ENCODE results near the gene DPY19L3.
"Not testable (repeated sequence)": the region's sequence is repeated elsewhere in the genome, so short reads cannot be mapped to it uniquely, and the experiment has no call there.

DPY19L3 gene

DNA sequence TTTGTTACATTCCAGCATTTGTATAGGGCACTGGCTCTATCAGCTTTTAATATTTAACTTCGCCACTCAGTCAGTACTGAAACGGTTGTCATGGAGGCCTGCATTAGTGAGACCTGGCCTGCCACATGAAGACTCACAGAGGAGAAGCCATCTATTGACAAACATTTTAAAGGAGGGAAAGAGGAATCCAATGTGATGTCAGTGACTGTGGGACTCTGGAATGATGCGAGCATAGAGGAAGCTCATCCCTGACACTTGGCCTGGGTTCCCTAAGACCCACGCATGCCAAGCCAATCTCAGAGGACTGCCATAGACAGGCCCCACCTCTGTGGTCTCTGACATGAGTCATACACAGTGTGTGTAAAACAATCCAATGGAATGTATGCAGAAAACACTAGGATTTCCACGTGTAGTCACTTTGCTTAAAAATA is 7.9 kb upstream of the DPY19L3 start:
- DNase-seq = no peak

DNA sequence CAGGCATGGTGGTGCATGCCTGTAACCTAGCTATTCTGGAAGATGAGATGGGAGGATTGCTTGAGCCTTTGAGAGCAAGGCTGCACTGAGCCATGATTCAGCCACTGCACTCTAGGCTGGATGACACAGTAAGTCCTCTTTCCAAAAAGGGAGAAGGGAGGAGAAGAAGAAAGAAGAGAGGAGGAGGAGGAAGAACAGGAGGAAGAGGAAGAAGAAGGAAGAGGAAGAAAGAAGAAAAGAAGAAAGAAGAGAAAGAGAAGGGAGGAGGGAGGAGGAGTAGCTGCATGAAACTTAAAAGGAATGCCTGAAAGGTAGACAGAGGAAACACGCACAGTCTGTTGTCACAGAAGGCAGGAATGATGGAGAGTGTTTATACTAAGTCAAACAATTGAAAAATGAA is 3.6 kb upstream of the DPY19L3 start:
- DNase-seq = no peak

DNA sequence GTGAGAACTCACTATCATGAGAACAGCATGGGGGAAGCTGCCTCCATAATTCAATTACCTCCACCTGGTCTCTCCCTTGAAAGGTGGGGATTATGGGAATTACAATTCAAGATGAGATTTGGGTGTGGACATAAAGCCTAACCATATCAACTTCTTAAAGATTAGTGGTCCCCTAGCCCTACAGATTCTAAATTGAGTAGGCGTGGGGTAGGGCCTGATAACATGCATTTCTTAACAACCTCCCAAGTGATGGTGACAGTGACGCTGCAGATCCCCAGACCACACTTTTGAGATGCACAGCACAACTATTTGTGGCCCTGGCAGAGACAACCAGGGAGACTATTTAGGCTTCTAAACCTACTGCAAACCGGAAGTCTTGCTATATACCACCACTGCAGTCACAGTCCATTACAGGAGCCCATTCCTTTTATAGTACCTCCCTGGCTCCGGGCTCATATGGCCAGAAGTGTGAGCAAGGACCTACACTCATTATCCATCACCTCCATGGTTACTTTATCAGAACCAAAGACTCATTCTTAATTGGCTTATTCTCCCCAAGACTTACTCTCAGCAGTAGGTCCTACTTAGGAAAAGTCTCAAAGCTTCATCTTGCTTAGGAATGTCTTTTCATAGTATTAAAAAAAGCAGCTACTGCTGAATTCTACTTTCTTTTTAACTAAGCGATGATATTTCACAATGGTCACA is 2.1 kb upstream of the DPY19L3 start:
- DNase-seq = no peak

DNA sequence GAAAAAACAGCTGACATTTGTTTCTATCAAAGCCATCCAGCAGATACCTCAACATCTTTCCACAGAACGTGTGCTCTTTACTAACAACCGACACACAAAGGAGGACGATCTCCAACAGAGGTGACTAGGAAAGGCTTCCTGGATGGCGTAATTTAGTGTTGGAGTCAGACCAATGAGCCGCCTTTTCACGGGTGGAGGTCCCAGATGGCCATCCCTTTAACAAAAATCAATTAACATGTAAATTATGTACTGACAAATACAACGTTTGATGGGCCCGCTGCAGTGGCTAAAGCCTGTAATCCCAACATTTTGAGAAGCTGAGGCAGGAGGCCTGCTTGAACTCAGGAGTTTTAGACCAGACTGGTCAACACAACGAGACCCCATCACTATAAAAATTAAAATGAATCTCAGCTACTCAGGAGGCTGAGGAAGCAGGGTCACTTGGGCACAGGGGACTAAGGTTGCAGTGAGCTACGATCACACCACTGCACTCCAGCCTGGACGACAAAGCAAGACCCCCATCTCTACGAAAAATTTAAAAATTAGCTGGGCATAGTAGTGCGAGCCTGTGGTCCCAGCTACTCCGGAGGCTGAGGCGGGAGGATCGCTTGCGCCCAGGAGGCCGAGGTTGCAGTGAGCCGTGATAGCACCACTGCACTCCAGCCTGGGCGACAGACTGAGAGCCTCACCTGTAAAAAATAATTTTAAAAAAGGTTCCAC is 1.2 kb upstream of the DPY19L3 start:
- no peak for DNase-seq

DNA sequence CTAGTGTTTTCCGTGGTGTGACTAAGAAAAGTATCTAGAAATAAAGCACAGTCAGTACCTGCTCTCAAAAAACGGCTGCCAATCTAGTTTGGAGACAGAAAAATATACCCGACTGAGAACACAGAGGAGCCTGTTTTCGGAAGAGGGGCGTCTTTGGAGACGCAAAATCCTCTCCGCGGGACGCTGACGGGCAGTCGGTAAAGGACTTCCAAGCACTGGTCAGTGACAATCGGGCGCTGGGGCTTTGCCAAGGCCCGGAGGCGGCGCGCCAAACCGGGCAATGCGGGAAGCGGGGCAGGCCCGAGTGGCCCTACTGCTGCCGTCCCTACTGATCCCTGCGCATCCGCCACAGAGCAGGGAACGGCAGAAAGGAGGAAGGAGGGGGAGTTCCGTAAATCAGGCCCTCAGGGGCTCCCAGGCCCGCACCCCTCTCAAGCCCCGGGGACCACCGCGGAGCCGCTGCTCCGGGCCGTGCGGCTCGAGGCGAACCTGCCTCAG is 588 bp upstream of the DPY19L3 start:
- peak; percentile 55 for DNase-seq

GRCh38 chr19:32406161-32407003 is 812 bp downstream of the DPY19L3 start:
- DNase-seq = peak; percentile 9

DNA sequence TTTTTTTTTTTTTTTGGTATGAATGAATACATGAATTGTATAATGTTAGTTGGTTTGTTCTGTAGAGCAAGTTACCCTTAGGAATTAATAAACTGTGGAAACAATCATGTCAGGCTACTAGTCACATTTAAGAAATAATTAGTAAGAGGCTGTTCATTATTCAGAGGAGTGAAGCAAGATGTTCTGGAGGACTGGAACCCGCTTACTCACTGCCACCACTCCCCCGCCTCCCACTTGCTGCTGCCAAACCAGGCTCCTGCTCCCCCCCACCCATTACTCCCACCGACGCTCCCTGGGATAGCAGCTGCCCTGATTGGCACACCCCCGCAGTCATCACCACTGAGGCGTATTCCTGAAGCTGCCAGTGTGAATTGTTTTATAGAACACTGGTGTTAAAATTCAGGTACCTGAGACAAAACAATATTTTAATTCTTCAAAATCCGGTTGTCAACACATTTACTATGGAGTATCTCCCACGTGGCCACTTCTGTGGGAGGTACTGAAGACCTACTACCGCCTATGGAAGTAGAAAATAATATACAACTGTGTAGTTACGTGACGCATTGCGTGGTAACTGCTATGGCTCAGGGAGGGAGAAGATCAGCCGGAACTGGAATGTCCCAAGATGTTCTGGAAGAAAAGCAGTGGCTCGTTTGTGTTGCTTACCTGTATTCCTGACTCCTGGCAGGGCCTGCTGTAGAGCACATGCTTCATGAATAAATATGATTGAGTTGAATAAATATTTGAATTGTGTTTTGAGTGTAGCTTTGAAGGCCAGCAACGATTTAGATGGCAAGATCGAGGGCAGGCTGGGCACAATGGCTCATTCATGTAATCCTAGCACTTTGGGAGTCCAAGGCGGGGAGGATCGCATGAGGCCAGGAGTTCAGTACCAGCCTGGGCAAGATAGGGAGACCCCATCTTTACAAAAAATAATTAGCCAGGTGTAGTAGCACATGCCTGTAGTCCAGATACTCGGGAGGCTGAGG is 1.7 kb downstream of the DPY19L3 start:
- DNase-seq = no peak

DNA sequence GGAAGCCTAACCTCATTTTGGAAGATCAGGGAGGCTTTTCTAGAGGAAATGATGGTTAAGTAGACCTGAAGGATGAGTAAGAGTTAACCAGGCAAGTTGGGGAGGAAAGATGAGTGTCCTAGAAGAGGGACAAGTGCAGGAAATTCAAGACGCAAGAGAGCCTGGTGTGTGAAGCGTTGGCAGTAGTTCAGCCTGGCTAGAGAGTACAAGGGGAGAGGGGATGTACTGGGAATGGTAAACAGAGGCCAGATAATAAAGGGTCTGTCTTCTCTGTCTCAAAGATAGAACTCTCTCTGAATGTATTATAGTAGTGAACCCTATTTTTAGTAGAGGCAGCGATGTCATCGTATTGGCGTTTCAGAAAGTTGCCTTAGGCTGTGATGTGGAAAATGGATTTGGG is 9.7 kb downstream of the DPY19L3 start:
- DNase-seq = no peak

DNA sequence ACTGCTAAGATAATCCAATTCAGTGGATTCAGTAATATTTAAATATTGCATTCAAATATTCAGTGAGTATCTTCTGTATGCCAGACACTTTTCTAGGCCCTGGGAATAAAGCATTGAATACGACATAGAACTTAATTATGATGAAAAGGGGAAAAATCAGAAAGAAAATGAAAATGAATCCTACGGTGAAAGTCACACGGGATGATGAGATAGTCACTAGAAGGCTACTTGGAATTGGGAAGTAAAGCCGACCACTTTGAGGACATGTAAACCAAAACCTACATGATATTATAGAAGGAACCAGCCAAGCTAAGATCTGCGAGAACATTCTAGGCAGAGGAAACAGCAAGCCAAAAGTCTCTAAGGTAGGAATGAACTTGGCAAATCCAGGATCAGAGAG is 10.1 kb downstream of the DPY19L3 start:
- DNase-seq = no peak

GRCh38 chr19:32416749-32417456 is 11.3 kb downstream of the DPY19L3 start:
- DNase-seq = no peak

GRCh38 chr19:32418155-32418554 is 12.6 kb downstream of the DPY19L3 start:
- DNase-seq = no peak

- DNase-seq = no peak
Measured at GRCh38 chr19:32421589-32422361, 16.2 kb downstream of the DPY19L3 start.

- no peak for DNase-seq
Measured at GRCh38 chr19:32422435-32422834, 16.9 kb downstream of the DPY19L3 start.

- DNase-seq = not testable (repeated sequence)
Measured at GRCh38 chr19:32423944-32424343, 18.4 kb downstream of the DPY19L3 start.

DNA sequence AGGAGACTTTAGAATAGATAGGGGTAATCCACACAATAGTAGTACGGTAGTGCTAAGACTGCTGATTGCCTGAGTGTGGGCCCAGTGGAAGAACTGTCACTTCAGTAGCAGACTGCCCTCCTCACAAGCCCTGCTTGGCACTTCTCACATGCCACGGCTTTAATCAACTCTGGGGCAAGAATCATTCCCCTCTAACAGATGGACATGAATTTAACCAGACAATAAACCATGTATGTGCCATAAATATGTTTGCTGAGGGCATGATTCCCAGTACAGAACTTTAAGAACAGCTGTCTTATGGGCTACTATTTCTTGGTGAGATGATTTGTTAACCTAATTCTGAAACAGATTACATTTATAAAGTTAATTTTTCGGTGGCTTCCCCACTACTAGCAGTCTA is 22.0 kb downstream of the DPY19L3 start:
- DNase-seq = no peak

DNA sequence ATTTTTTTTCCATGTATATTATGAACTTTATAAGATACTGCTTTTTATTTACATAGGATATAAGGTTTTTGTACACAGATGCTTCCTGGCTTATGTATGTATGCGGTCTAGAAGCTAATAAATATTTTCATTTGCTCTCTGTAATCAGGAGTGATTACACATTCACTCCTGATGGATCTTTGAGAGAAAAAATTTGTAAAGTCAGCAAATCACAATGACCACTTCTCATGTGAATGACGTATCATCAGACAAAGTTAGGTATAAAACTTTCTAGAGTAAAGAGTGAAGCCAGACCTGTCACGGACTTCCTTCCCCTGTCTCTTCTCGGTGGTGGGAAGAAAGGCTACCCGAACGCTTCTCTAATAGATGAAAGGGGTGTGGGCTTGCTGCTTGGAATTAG is 31.1 kb downstream of the DPY19L3 start:
- DNase-seq = no peak

DNA sequence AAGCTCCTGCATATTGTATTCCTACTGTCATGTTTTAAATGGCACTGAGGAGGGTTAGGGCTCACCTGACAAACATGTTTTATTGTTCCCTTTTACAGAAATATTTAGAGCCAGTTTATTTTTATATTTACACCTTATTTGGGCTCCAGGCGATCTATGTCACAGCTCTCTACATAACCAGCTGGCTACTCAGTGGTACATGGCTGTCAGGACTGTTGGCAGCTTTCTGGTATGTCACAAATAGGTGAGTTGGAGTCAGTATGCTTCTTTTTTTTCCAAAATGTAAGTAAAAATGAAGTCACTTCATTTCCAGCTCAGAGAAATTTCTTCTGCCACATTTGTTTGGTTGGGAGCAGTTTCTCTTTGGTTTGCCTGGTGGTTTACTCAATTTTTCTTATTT is 31.5 kb downstream of the DPY19L3 start:
- no peak for DNase-seq

GRCh38 chr19:32438751-32439150 is 33.2 kb downstream of the DPY19L3 start:
- DNase-seq = no peak

DNA sequence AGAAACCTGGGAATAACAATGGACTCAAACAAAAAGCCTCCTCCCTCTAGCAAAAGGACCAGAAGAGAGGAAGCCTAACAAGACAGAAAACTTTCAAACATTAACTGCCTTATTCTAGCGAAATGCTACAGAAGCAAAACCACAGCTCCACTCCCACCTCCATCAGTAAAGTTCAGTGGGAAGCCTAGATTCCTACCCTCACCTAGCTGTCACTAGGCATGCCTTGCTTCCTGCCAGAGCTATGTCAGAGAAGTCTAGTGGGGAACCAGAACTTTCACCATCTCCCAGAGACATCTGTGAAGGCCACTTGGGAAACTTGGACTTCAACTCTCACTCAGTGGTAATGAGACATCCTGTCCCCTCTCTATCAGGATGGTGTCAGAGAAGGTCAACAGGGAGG is 37.1 kb downstream of the DPY19L3 start:
- DNase-seq = no peak

DNA sequence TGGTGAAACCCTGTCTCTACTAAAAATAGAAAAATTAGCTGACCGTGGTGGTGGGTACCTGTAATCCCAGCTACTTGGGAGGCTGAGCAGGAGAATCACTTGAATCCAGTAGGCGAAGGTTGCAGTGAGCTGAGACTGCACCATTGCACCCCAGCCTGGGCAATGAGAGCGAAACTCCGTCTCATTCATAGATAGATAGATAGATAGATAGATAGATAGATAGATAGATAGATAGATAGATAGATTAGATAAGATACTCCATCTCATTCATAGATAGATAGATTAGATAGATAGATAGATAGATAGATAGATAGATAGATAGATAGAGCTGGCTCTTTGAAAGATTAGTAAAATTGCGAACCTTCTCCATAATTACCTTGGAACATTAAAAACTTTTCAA is 42.0 kb downstream of the DPY19L3 start:
- DNase-seq = not testable (repeated sequence)

DNA sequence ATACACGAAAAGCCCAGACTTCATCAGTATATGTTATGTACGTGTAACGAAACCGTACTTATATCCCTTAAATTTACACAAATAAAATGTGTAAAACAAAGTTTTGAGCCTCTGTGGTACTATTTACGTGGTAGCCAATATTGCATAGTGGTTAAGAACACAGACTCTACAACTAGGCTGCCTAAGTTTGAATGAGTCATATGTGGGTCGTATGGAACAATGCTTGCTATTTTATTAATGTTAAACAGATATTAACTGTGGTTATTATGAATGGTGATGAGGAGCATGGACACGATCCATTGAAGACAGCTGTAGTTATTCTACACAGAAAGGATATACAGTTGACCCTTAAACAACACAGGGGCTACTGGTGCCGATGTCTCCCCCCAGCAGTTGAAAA is 42.5 kb downstream of the DPY19L3 start:
- DNase-seq = no peak
